NK-92 (cell line): Measurements from ENCODE around the gene IGSF8.
"Not testable (repeated sequence)": the region's sequence is repeated elsewhere in the genome, so short reads cannot be mapped to it uniquely, and the experiment has no call there.

Source experiments
- DNase-seq: peaks from one replicate; lab custom pipeline; 2025; ENCODE audit not compliant: unreplicated experiment; lab: John Stamatoyannopoulos, UW

IGSF8 gene

DNA sequence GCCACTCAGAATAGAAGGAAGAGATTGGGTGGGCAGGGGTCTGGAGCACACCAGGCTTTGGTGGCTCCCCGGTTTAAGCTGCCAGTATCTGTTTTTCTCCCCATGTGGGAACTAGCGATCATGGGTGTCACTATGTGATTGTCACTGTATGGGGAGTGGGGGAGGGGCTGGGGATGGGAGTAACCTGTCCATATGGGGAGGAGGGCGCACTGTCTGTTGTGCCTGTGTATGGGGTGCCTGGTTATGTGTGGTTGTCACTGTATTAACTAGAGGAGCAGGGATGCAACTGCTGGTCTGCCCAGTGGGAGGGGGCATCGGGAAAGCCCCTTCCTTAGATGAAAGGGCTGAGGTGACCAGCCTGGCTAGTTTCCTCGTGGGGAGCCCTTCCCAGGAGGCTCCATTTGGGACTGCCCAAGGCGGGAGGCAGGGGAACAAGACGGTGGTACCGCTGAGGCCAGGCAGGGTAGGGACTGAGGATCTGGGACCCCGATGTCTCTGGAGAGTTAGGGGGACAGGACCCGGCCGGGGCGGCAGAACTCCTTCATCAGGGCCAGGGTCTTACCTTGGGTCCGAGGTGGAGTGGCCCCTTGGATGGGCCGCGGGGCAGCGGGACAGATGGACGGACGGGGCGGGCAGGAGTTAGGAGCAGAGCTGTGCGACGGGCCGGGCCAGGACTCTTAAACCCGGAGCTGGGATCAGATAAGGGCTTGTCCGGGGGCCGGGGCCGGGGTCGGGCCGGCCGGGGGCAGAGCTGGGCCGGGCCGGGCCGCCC, 28.8 kb downstream of the IGSF8 start, which contains the start of gene KCNJ10:
Gene KCNJ10 (minus strand): TSS at position 701 of the 772 bp plus-strand sequence. CDS start 27,628 bp downstream, outside the sequence.
- DNase-seq, result no peak

DNA sequence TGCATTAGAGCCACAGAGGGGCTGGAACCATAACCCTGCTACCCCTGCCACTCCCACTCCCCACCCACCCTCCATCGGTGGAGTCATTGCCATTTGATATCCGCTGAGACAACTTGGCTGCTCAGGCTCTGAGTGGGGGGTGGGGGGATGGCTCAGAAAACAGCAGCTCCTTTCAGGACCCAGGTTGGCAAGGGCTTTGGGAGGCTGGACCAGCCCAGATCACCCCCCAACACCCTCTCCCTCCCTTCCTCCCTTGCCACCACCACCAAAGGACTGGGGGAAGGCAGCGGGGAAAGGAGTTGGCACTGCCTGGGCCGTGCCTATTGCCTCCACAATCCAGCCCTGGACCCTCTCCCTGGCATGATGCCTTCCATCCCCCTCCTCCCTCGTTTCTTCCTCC, 30.2 kb downstream of the IGSF8 start:
- DNase-seq, result no peak

DNA sequence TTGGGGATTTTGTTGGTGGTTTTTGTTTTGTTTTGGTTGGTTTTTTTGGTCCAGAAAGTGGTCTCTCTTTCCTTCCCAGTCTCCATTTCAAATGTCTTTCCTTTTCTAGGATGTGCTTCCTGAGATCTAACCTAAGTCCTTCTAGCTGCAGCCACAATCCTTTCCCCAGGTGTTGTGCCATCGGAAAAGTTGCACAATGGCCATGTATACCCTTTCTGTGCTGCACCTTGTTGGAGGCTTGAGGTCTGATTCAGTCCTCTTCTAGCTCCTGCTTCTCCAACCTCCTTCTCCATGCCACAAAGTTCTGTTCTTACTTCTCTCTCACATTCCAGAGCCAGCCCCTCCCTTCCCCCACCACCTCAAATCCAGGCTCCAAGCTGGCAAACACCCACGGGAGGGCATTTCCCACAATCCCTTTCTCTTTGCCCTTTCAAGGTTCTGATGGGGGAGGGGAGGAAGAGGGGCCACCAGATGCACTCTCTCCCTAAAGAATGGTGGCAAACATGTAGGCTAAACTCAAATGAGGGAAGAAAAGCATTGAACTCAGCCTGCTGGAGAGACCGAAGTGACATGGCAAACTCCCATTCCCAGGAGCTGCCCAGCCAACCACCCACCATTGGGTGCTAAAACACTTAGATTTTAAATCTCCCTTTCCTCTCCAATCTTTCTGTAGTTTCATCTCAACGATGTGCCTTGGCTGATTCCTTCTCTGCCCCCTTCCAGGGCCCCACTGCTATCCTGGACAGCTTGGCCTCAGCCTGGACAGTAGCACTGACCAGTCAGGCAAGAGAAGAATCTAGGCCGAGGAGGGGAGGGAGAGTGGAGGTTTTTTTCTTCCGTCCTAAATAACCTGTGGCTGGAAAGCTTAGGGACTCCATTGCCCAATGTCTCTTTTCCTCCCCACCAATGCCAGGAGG, 31.3 kb downstream of the IGSF8 start:
- no peak for DNase-seq

DNA sequence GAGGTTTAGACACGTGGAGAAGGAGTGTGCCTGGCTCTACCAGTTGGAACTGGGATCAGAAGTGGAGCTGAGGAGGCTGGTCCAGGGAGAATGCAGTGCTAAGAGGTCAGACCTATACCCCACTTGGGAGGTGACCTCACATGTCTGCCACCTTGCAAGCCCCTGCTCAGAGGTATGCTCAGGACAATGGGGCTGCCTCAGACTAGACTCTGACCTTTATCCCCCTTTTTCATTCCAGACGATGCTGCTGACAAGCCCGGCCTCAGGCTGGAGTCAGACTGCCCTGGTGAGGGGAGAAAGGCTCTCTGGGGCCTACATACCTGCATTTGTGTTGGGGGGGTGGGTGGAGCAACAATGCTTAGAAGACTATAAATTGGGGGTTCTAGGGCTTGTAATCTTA, 33.7 kb downstream of the IGSF8 start:
- no peak for DNase-seq

DNA sequence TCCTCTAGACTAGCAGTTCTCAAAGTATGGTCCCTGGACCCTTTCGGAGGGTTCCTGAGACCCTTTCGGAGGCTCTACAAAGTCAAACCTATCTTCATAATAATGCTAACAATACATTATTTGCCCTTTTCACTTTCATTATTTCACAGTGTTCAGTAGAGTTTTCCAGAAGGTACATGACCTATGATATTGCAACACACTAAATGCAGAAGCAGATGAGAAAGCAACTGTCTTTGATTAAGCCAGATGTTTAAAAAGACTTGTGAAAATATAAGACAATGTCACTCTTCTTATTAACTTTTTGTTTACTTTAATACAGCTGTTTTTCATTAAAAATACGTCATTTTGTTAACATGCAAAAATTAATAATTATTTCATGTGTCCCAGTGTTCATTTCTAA, 34.3 kb downstream of the IGSF8 start:
- DNase-seq, result no peak

DNA sequence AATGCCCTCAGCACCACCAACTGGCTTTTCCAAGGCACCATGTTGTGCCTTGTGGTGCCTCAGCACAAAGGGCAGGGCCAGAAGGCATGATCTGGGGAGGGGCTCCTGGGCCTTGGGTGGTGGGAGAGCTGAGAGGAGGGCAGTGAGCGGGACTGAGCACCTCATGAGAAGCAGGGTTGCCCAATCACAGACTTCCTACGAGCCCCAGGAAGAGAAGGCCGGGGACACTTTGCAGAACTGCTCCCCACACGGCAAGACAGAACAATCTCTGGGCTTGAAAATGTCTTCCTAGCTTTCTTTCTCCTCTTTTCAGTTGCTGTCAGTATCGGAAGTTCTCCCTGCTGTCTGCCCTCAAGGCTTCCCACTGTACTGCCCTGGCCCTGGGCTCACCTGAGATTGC, 35.2 kb downstream of the IGSF8 start:
- no peak for DNase-seq

DNA sequence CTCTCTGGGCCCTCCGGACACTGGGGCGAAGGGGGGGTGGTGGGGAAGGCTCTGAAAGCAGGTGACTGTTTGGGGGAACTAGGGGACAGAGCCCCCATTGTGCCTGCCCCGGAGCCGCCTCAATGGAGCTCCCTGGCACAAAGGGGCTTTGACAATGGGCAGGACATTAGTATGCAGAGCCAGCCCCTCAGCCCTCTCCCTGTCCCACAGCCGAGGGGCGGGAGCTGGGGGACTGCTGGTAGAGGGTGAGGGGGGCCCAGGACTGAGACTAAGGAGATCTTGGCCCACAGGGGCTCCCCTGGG, 36.2 kb downstream of the IGSF8 start:
- no peak for DNase-seq

DNA sequence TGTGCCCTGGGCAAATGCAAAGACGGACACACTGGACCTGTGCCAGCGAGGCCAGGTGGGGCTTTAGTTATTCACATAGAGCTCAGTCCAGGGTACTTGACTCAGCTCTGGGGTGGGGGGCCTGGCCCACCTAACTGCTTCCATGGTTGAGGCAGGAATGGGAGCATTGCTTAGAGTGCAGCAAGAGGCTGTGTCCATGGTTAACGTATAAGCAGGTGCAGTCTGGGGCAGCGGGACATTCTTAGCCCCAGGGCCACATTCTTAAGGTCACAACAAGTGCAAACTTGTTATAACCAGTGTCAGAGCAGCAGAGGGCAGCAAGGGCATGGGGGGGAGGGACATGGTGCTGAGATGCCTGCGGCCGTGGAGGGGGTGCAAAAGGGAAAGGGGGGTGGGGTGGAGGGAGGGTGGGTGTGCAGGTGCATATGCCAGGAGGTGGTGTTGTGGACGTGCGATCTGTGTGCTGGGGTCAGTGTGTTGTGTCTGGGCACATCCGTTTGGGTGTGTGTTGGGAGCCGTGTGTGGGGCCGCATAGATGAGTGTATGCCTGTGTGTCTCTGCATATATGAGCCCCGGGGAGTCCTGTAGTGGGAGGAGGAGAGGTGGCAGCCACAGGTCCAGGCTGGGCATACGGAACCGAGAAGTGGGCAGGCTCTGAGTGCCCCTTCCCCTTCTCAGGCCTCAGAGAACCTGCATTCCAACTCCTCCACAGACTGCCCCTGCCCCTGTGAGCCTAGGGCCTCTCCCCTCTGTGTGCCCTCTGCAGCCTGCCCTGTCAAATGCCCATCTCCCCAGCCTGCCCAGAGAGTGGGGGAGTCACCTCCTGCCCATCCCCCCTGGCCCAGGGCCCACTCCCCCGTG, 36.8 kb downstream of the IGSF8 start:
- no peak for DNase-seq

DNA sequence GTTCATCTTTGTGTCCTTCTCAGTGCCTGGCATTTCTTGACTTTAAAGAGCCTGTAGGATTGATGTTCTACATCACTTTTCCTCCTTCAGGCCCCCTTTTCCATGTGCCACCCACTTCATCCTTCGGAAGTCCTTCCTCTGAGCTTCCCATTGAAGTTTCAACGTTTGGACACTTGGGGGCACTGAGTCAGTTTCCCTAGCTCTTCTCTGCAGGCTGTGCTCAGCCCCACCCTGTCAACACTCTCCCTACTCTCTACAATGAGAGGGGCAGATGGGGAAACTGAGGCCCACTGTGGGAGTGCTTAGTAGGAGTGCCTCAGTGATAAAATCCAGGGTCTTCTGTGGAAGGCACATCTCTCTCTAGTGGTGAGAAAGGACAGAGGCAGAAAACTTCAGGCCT, 40.3 kb downstream of the IGSF8 start:
- DNase-seq, result no peak

DNA sequence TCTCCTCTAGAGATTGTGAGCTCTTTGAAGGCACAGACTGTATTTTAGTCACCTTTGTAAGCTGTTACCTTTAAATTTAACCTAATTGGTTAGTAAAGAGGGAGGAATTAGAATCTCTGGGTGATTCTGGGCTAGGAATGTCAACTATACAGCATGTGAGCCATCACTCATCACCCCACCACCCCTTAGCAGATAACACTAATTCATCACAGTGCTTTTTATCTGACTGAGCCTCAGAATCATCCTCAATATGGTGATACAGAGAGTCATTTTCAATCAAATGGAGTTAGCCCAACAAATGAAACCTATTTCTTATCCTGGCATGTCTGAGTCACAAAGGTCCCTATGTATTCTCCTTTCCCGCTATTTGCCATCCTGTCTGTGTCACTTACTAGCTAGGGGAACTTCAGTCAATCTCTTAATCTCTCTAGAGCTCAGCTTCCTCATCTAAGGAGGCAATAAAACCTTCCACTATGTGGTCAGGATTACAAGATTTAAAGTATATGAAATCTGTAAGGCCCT, 41.7 kb downstream of the IGSF8 start:
- DNase-seq, result no peak

DNA sequence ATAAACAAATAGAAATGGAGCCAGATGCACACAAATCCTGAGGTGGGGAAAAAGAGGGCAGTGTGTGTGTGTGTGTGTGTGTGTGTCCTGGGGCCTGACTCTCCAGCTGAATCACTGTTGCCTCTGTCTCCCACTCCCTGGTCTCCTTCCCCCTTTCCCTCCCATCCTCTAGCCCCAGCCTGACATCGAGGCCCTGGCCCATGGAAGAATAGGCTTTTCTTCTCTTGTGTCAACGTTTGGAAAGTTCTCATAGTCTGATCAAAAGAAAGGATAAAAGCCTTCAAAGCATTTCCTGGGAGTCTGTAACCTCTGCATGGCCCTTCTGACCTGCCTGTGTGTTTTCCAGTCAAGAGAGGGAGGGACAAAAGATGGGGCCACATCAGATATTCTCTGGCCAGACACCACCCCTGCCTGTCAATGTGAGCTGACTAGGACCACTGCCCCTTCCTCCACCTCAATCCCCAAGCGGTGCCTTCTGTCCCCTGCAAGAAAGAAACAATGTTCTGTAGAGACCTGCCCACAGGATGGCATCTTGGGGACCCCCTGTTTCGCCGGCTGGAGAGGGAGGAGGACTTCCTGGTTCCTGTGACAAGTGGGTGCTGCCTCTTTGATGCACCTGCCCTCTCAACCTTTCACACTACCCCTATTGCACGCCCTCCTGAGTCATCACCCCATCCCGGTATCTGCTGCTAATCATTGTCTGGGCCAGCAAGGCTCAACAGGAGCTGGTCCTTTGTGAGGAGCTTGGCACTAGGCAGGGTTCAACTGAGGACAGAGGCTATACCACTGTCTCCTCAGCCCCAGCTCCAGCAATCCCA, 44.7 kb downstream of the IGSF8 start:
- no peak for DNase-seq

DNA sequence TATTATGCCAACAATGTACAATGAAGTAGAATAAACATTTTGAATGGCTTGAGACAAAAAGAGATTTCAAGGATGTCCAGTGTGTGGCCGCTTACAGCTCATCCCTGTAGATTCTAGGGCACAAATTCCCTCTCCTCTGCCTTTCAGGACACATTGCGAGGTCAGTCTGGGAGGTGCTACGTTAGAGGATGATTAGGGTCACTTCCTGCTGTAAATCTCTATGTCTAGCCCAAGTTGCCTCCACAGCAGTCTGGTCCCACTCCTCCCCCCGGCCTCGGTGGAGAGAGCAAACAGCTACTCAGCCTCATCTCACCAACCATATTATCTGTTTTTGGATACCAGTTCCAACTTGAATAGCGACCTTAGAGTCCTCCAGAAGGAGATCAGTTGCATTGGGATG, 45.5 kb downstream of the IGSF8 start:
- DNase-seq, result no peak

DNA sequence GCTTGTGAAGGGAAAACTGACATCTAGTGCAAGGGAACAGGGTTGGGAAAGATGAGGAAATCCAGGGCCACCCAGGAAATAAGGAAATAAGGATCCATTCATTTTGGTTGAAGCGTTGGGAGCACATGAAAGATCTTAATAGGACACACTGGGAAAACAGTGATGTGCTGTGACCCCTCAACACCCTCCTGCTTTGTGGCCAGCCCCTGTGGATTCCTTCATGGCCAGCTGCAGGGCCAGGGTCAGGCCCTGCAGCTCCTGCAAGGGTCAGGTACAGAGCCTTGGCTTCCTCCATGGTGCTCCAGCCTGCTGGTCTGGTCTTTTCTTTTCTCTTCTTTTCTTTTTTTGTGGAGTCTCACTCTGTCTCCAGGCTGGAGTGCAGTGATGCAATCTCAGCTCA, 47.8 kb downstream of the IGSF8 start:
- DNase-seq, result no peak

DNA sequence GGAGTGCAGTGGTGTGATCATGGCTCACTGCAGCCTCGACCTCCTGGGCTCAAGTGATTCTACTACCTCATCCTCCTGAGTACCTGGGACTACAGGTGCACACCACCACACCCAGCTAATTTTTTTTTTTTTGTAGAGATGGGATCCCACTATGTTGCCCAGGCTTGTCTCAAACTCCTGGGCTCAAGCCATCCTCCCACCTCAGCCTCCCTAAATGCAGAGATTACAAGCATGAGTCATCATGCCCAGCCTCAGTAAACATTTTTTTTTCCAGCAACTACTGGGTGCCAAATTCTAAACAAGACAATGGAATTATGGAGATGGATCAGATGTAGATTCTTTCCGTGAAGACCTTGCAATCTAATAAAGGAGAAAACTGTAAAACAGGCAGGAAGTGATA, 48.2 kb downstream of the IGSF8 start:
- DNase-seq, result not testable (repeated sequence)

DNA sequence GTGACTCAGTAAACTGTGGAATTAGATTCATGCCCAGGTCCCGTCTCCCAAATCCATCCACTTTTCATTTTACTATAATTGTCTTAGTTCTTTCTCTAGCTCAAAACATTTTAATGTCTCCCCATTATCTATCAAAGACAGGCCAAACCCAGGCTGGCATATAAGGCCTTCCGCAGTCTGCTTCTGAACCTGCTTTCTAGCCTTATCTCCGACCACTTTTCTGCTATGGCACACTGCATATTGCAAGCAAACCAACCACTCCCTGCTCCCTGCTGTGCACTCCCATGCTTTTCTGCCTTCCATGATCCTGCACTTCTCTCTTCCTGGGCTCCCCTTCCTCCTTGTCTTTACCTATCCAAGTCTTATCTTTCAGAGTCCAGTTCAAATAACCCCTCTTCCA, 49.3 kb downstream of the IGSF8 start:
- no peak for DNase-seq

DNA sequence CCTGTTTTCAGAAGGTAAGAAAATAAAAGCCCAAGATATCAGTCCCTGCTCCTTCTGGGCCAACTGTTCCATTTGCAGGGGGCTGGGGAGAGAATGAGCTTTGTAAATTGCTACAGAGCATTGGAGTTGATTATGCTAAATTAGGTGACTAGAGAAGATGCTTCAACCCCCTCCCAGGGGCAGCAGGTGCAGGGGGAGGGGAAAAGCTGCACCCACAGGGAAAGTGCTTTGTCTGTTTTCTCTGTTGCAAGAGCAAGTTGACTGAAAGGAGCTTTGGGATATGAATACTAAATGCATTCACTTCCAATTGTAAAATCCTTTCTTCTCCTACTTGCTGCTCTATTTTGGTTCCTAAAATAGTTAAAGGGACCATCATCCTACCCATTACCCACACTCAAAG, 50.1 kb downstream of the IGSF8 start:
- no peak for DNase-seq

DNA sequence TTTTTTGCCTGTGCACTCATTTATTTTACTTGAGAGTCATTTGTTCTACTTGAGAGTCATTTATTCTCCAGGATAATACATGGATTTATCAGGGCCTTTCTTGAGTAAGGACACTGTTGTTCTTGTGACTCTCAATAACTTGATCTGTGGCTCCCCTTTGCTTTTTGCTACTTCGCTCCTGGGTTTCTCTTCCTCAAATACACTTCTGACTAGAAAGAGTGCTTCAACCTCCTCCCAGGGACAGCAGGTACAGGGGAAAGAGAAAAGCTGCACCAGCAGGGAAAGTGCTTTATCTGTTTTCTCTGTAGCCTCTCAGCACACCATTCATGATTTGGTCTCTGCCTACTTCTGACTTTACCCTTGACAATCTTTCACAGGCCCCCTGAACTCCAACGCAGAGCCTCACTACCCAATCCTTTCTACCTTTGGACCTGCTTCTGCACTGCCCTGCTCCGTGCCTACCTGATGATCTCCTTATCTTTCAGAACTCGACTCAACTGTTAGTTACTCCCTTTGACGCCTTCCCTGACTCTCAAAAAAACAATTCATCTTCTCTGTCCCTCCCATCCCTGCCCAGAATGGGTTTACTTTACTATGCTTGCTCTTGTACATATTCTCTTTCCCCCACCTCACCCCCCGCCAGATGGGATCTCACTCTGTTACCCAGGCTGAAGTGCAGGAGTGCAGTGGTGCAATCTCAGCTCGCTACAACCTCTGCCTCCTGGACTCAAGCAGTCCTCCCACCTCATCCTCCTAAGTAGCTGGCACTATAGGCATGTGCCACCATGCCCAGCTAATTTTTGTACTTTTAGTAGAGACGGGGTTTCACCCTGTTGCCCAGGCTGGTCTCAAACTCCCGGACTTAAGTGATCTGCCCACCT, 51.1 kb downstream of the IGSF8 start:
- no peak for DNase-seq

DNA sequence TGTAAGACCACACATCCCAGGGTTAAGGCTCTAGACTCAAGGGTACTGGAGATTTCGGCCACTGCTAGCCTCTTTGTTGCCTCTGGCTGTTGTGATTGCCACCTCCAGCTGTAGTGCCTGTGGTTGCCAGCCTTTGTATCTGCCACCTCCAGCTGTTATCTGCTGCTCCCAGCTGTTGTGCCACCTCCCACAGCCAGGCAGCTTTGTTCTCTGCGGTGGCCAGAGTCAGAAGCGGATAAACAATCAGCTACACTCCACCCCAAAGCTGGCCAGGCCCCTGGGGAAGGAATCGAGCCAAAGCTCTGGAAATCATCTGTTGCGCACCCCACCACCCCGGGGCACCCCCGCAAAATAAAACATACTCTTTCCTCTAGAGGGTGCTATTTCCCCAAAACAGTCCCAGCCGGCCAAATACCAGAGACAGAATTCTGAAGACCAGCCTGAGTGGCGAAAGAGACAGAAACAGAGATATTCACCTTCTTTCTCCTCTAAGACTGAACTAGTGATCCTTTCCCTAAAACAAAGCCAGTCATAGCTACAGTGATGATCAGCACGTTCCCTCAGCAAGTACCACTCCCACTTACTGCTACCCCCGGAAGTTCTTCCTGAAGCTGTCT, 51.8 kb downstream of the IGSF8 start:
- no peak for DNase-seq

DNA sequence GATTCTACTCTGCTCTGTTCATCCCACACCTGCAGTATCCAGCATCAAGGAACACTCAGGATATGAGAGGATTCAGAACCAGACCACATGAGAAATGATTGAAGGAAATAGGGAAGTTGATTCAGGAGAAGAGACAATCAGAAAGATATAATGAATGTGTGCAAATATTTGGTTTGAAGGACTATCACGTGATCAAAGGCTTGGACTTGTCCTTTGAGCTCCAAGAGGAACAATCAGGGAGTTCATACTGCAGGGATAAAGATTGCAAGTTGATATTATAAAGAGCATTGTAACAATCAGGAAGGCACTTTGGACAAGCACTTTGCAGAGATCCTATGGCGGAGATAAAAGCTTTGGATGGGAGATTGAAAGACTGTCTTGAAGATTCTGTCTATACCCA, 52.8 kb downstream of the IGSF8 start:
- DNase-seq, result no peak
